ENCODE results near the gene CASKIN1.
A peak's percentile ranks its signal among the peaks of the same experiment; 100 is the strongest.

CASKIN1 gene

DNA sequence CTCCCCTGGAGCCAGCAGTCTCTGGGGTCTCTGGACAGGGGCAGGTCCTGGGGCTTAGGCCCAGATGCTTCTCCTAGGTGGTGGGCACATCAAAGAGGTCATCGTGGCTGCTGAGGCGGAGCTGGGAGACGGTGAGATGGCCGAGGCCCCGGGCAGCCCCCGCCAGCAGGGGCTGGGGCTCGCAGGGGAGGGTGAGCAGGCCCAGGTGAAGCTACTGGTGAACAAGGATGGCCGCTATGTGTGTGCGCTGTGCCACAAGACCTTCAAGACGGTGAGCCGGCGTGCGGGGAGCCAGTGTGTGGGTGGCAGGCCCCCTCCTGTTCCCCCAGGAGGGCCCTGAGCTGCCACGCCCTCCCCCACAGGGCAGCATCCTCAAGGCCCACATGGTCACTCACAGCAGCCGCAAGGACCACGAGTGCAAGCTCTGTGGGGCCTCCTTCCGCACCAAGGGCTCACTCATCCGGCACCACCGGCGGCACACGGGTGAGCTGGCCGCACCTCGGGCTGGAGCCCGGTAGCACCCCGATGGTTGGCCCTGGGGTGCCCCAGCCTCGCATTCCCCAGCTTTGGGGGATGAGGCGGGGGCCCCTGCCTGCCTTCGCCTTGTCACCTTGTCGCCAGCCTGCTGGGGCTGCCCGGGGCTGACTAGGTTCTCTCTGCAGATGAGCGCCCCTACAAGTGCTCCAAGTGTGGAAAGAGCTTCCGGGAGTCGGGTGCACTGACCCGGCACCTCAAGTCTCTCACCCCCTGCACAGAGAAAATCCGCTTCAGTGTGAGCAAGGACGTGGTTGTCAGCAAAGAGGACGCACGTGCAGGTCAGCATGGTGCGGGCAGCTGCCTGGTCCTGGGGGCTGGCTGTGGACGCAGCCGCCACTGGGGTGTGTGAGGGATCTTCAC, 35.9 kb upstream of the CASKIN1 start:
- DNase-seq = no peak

DNA sequence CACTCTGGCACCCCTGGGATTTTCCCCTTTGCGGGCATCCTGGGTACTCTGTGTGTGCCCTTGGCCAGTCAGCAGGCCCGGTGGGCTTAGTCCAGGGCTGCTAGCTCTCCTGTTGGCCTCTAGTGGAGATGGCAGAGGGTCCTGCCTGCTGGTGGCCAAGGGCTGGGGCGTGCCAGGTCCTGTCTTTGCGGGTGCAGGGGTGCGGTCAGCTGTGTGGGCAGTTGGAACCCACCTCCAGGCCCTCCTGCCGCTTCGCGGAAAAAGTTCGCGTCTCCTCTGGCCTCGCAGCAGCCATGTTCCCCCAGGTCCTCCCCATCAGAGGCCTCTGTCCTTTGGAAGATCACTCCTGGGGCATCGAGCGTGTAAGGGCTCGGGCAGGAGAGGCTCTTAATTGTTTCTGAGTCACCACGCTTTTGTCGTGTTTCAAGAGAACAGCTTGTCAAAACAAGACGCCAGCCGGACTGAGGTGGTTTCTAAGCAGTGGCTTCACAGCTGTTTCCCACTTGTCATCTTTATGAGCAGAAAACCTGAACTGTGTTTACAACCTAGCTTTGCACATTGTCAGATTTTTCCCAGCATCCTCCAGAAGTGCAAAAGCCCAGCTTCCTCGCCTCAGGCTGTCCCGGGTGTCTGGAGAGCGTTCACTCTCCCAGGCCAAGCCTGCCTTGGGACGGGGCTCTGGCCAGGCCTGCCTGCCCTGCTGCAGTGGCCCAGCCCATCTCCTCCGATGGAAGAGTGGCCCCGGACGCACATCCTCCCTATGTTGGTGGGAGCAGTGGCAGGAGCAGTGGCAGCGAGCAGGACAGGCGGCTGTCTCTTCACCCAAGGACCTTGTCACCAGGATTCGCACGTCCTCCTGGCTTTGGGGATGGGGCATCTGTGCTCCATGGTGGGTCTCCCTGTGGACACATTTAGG, 34.9 kb upstream of the CASKIN1 start:
- no peak for DNase-seq

DNA sequence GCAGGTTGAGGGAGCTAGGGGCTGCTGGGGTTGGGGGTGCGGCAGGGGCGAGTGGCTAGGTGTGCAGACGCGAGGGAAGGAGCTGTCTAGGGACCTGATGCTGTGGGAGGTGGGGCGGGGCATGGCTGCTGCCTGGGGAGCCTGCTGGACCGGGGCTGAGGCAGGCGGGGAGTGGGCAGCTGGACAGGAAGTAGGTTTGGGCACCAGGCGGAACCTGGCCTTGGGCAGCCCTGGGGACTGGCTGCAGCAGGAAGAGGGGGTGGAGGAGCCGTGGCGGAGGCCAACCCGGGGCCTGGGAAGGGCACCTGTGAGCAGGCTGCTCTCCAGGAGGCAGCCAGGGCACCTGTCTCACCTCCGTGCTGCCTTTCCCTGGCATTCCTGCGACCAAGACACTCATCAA, 34.0 kb upstream of the CASKIN1 start:
- DNase-seq = no peak

DNA sequence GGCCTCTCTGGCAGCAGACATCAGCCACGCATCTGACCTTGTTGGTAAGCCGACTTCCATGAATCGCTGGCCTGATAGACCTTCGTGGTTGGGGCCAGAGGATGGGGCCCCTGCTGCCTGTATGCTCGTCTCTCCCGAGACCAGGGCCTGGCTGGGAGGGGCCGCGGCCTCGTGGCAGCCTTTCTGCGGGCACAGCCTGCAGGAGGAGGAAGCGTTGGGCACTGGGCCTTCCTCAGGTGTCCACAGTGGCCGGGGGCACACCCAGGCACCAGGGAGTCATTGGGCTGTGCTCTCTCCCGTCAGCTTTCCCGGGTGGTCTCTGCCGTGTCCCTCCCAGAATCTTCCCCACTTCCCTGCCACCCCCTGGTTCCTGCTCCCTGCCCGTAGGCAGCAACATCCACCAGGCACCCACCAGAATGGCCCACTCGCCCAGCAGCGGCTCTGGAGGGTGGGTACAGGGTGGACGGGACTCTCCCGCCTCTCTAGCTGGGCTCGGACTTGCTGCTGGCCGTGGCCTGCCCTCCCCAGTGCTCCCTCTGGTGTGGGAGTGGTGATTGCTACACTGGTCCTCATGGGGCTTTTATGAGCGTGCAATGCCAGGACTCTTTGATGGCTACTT, 33.3 kb upstream of the CASKIN1 start:
- DNase-seq = no peak

DNA sequence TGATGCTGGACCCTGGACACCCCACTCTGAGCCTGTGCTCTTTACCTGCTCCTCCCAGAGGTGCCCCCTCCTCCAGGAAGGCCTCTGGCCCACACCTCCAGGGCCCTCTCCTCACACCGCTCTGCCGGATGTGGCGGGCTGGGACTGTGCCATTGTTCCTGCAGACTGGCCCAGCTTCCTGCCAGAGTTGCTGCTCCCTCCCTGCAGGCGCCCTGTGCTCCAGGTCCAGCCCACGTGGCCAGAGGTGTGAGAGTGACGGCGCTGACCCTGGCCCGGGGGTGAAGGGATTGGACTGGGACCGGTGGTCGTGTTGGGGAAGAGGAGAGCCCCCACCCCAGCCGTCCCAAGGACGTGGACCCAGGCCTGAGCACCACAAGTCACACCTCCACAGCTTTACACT, 32.7 kb upstream of the CASKIN1 start:
- DNase-seq = no peak

DNA sequence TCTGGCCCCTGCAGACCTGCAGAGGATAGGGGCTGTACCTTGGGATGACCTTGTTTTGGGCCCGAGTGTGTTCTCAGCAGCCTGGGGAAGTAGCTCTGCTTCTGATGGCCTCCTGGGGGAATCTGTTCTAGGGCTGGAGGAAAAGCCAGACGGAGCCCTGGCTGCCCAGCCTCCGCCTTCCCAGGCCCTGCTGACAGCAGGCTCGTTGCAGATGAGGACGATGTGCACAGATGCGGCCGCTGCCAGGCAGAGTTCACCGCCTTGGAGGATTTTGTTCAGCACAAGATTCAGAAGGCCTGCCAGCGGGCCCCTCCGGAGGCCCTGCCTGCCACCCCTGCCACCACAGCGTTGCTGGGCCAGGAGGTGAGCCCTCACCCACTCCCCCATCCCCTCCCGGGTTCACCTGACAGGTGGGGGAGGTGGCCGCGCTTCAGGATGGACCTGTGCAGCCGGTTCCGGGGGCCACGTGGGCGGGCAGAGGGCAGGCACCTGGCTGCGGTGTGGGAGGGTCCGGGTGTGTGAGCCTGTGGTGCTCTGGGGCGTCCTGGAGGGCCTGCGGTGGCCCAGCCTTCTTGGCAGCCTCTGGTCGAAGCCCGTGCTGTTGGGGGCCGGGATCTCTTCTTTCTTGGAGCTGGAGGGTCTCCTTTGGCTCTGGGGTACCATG, 31.9 kb upstream of the CASKIN1 start:
- DNase-seq = no peak

DNA sequence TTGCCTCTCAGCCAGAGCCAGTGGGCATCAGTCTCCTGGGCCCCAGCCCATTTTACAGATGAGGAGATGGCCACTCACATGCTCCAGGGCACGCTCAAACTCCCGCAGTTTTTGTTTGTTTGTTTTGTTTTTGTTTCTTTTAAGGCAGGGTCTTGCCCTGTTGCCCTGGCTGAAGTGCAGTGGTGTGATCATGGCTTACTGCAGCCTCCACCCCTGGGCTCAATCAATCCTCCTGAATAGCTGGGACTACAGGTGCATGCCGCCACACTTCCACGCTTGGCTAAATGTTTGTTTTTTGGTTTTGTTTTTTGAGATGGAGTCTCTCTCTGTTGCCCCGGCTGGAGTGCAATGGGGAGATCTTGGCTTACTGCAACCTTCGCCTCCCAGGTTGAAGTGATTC, 30.5 kb upstream of the CASKIN1 start:
- no peak for DNase-seq

DNA sequence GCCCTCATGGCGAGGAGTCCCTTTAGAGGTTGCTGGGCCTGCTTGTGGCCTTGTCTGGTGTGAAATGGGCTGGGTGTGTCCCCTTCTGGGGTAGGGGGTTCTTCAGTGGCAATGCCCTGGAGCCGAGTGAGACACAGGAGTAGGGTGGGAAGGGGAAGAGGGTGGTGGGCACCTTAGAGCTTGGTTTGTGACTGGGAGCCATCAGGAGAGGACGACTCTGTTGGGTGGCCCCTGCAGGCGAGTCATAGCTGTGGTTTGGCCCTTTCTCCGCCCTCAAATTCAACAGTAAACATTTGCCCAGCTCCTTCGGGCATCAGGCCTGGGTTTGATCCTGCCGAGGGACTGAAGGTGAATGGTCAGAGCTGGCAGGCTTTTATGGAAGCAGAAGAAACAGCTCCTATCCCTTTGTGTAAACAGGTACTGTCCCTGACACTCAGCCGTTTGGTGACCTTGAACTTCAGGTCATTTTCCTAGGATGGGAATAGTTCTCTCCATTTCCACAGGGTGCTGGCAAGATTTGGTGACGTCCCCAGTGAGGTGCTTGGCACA, 29.9 kb upstream of the CASKIN1 start:
- DNase-seq = no peak

DNA sequence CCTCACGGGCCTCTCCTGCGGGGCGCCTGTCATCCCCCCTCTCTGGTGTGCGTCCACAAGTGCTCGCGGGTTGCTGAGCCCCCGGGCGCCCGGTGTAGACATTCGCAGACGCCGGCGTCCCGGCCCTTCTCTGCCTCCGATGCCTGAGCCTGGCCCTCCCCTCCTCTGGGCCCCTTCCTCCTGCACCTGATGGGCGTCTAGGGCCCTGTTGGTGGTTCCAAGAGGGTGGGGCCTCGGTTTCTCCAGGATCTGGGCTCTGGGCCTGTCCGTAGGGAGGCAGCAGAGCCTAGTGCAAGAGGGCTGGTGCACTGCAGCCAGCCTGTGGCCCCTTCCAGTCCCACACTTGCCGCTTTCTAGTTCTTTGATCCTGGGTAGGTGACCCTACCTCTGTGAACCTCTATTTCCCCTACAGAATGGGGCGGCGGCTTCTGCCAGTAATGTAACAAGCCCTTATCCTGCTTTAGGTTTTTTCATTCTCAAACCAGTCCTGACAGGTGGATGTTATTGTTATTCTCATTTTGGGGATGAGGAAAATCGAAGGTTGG, 27.6 kb upstream of the CASKIN1 start:
- no peak for DNase-seq

DNA sequence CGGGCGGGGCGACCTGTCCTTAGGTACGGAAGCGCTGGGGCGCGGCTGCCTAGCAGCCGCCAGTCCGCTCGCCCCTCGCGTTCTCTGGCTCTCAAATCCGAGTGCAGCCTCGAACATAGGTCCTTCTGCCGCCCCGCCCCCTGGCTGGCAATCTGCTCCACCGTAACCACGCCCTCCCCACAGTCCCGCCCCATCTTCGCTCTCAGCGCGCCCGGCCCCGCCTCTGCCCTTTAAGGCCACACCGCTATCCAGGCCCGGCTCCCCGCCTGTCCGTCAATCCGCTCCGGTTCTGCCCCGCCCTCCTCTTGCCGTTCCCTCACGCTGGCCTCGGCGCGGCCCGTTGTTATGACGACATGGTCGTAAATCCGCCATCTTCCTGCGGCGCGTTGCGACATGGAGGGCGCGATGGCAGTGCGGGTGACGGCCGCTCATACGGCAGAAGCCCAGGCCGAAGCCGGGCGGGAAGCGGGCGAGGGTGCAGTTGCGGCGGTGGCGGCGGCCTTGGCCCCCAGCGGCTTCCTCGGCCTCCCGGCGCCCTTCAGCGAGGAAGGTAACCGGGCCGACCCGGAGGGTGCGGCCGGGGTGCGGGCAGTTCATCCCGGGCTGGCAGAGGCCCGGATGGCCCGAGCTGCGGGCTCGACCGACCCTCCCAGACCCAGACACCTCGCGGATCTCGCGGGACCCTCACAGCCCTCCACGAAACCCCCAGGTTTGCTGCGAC, 27.0 kb upstream of the CASKIN1 start, which contains the start of gene E4F1:
Gene E4F1 (plus strand): TSS at position 371 of the 721 bp plus-strand sequence. CDS start 23 bp downstream, at position 394.
- peak; percentile 97 for DNase-seq

DNA sequence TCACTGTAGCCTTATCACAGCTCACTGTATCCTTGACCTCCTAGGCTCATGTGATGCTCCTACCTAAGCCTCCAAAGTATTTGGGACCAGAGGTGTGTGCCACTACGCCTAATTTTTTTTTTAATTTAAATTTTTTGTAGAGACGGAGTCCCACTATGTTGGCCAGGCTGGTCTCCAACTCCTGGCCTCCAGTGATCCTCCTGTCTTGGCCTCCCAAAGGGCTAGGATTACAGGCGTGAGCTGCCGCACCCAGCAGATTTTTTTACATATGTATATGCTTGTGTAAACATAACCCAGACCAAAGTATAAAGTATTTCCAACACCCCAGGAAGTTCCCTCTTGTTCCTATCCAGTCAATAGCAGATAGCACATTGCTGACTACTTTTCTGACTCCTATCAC, 19.9 kb upstream of the CASKIN1 start:
- DNase-seq = no peak

DNA sequence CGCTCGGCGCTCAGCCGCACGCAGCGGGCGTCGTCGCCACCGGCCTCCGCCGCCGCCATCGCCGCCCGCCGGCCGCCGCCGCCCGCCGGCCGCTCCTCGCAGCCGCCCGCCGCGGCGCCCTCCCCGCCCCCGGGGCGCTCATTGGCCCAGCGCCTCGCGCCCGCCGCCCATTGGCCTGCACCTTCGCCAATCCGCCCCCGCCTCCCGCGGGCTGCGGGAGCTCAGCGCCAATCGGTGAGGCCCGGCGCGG, 18.2 kb upstream of the CASKIN1 start, which contains the start of gene PGP:
Gene PGP (minus strand): TSS at position 122 of the 250 bp plus-strand sequence. CDS start 63 bp downstream, at position 59.
- no peak for DNase-seq

DNA sequence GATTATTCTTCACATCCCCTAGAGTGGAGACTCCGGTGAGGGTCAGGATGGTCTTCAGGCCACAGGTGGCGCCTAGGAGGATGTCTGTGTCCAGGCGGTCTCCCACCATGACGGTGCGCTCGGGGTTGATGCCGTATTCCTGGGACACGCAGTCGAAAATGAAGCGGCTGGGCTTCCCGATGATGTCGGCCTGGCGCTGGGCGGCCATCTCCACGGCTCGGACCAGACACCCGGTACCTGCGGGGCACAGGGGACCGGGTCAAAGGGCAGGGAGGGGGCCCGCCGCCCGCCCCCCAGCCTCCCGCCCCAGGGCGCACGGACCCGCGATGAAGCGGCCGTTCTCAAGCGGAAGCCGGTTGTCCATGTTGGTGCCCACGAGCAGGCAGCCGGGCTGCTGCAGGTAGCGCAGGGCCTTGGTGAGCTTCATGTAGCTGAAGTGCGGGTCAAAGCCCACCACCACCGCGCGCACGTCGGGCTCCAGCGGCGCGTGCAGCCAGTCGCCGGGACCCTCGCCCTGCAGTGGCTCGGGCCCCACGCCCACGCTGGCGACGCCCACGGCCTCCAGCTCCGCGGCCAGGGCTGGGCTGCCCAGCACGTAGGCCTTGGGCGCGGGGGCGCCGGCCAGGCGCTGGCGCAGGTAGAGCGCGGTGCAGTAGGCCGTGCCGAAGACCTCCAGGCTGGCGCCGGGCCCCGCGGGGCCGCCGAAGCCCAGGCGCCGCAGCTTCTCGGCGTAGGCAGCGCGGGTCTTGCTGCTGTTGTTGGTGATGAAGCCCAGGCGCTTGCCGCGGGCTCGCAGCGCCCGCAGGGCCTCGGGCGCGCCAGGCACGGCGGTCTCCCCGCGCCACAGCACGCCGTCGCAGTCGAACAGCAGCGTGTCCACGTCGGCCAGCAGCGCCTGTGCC, 17.7 kb upstream of the CASKIN1 start:
- DNase-seq = no peak

DNA sequence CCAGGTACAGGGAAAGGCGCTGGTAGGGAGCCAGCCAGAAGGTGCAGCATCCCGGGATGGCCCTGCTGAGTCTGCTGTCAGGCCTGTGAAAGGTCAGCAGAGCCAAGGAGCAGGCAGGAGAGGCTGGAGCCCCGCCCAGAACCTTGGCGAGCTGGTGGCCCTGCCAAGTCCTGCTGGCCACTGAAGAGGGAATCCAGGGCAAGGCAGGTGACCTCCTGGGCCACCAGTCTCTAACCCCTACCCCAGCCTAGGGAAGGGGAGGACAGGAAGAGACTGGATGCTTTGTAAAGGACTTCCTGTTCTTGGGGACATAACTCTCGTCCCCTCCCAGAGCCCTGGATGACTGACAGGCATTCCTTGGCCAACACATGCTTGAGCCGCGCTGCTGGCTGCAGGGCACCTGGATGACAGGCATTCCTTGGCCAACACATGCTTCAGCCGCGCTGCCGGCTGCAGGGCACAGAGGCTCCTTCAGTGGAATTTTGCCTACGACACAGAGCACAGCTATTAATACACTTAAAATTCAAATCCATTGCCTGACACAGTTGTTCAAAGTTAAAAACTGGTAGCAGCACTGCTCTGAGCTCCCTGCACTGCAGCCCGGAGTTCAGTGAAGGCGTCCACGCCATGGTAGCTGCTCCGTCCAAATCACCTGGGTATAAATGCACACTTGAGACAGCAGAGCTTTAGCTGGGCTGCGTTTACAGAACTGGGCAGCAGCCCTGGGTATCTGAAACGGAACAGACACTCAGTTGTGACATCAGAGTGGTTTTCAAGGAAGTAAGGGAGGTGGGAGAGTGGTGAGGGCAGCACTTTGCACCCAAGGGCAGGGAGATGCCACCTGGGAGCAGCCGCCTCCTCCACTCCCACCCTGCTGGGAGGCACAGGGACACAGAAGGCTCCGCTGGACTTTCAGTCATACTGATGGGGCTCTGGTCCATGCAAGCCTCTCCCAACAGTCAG, 16.2 kb upstream of the CASKIN1 start:
- DNase-seq = peak; percentile 67

DNA sequence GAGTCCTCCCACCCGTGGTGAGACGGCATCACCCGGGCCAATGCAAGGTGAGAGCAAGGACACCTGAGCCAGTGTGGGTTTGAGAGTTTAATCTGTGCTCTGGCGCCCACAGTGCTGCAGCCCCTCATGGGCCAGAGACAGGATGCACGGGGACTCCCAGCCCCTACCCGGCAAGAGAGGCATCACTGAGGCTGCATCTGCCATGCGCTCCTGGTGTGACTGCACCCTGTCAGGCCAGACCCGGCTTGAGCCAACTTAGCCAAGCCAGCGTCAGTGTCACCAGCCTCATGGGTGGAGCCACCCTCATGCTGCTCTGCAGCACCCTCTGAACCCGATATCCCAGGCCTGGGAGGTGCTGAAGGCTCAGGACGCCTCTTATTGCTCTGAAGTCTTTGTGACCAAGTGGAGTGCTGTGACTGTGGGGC, 15.5 kb upstream of the CASKIN1 start:
- DNase-seq = no peak

DNA sequence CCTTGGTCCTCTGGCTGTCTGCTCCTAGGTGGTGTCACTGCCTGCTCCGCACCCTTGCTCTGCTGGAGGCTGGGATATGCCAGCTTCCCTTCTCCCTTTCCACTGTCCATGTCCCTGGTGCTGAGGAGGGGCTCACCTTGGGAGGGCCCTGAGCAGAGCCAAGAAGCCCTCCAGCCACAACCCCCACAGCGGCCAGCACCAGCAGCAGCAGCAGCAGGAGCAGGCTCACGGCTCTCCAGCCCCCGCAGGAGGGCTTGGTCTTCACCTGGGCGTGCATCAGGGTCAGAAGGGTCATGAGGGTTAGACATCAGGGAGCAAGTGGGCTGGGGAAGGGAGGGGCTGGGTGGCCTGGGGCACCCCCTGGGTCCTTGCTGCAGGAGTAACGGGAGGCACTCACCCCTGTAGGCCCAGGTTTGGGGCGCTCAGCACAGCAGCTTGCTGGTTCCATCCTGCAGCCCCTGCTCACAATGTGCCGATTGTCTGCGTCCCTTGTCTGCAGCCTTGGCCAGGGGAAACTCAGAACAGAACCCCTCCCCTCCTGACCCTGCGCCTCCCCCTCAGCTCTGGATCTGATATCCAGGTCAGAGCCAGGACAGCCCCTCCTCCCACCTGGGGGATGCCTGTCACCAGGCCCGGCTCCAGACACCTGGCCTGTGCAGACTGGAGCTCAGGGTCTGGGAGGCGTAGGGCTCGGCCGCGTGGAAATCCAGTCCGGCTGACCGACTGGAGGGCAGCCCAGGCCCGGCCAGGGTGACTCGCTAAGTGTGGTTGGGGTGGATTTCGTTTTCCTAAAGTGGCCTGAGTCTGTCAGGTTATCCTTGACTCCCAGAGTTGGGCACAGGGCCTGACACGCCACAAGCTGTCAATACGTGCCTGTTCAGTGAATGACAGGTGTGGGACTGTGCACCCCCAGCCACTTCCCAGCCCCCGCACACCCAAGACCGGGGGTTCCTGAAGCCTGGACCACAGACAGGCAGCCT, 14.3 kb upstream of the CASKIN1 start, which contains the start of gene BRICD5:
Gene BRICD5 (minus strand): TSS at position 478 of the 980 bp plus-strand sequence. CDS start 30 bp downstream, at position 448.
- no peak for DNase-seq

DNA sequence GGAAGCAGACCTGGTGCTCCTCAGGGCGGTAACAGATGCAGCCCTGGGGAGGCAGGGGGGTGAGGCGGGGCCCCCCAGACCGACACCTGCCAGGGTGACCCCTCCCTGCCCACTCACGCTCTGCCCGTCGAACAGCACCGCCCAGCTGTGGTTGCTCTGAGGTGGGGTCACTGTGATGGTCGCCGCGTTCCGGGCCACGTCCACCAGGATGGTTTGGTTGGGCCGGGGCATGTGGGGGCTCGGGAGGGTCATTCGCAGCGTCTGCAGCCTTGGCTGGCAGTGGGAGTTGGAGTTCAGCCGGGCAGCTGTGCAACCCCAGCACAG, 13.6 kb upstream of the CASKIN1 start:
- DNase-seq = no peak

Measured in GF-D8 (cell line).